Cardiac muscle cell (in vitro differentiated cells and primary cell): ENCODE data around the gene ZNRF3. TPM values are rescaled to one million over a fixed set of nuclear protein-coding genes. Genes with fewer than 3 reads are reported as not detected.
A peak's percentile ranks its signal among the peaks of the same experiment; 100 is the strongest.

ENCODE experiments used
- DNase-seq, 2 donors: peaks; one replicate each; pipeline versions ENCODE4 v3.0.0 to v3.0.0-alpha.2; 2010 to 2017; ENCODE audit warnings: low read depth in 1 of 2, low spot score in 1 of 2
- H3K27ac ChIP-seq: fragments of 200-600 bp; sonication (generic); 2 replicates; pipeline ENCODE4 v1.5.1; 2016
- H3K27me3 ChIP-seq: fragments of 200-600 bp; sonication (generic); 2 replicates; pipeline ENCODE4 v1.6.0; 2016; ENCODE audit warnings: control low read depth
- H3K36me3 ChIP-seq: fragments of 200-600 bp; sonication (generic); 2 replicates; pipeline ENCODE4 v1.5.1; 2016; ENCODE audit warnings: control low read depth
- H3K4me1 ChIP-seq: fragments of 200-600 bp; sonication (generic); 2 replicates; pipeline ENCODE4 v1.8.1; 2017; ENCODE audit warnings: low read depth, mild to moderate bottlenecking, mixed run types
- H3K4me3 ChIP-seq: fragments of 200-600 bp; sonication (generic); 2 replicates; pipeline ENCODE4 v1.5.1; 2016; ENCODE audit warnings: mild to moderate bottlenecking
- H3K9me3 ChIP-seq: fragments of 200-600 bp; sonication (generic); 2 replicates; pipeline ENCODE4 v1.5.1; 2017; ENCODE audit warnings: low read depth, mild to moderate bottlenecking, control low read depth
- polyA plus RNA-seq: library from polyadenylated mRNA; unstranded; fragments of >200 nt; fragmentation: Nextera tagmentation; extraction: Ambion mirVana; gene quantifications from 2 replicates; pipeline ENCODE4 v1.2.1, GENCODE V29; 2016
- total RNA-seq: library from RNA; depleted of rRNA; stranded (reverse); fragments of >200 nt; gene quantifications from 2 replicates; pipeline ENCODE4 v1.2.3, GENCODE V29; 2016
- TF ChIP-seq, protein P1 (sequence below): IDR thresholded peaks from 2 replicates; pipeline ENCODE4 v1.5.1; 2012; ENCODE audit warnings: low read depth, mild to moderate bottlenecking, low read length

Gene ZNRF3
- total and polyA plus RNA-seq, 2 experiments from 2014 or later: 23.8 to 40.4 TPM

DNA sequence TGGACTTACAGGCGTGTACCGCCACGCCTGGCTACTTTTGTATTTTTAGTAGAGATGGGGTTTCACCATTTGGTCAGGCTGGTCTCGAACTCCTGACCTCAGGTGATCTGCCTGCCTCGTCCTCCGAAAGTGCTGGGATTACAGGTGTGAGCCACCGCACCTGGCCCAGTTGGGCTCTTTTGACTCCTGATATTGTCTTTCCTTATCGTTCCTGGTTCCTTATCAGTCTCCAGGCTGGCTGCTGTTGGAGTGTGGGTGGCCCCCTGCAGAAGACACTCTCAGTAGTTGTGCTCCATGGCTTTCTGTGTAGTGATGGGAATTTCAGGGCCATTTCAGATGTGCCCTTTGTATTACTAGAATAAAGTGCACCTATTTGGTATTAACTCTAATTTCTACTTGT lies 123.0 kb downstream of the ZNRF3 start:
- peaks cover 78% of the 10 kb centered on the region for H3K4me1 ChIP-seq
- H3K36me3 ChIP-seq: no peaks in the 10 kb centered on the region
- TF ChIP-seq, protein P1, sequence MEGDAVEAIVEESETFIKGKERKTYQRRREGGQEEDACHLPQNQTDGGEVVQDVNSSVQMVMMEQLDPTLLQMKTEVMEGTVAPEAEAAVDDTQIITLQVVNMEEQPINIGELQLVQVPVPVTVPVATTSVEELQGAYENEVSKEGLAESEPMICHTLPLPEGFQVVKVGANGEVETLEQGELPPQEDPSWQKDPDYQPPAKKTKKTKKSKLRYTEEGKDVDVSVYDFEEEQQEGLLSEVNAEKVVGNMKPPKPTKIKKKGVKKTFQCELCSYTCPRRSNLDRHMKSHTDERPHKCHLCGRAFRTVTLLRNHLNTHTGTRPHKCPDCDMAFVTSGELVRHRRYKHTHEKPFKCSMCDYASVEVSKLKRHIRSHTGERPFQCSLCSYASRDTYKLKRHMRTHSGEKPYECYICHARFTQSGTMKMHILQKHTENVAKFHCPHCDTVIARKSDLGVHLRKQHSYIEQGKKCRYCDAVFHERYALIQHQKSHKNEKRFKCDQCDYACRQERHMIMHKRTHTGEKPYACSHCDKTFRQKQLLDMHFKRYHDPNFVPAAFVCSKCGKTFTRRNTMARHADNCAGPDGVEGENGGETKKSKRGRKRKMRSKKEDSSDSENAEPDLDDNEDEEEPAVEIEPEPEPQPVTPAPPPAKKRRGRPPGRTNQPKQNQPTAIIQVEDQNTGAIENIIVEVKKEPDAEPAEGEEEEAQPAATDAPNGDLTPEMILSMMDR: no peak
- H3K27ac ChIP-seq: peak overlapping the region; percentile 86
- DNase-seq: no peak
- no peak overlapping the region for H3K4me3 ChIP-seq
- no peaks in the 10 kb centered on the region for H3K27me3 ChIP-seq
- H3K9me3 ChIP-seq: no peaks in the 10 kb centered on the region

DNA sequence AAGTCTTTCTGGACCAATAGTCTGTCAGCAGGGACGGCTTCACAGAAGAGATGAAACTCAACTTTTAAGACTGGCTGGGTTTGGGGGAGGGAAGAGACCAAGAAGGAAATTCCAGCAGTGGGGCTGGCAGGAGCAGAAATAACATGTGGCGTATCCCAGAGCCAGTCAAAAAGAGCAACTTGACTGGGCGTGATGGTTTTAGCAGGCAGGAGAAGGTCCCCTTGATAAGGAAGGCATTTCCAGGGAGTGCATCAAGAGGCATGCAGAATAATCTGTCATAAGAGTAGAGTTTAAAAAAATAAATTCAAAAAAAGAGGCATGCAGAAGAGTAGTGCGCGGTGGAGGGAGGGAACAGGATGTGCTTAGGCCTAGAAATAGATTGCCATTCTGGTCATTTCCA lies 125.8 kb downstream of the ZNRF3 start:
- Histone ChIP-seq H3K4me3 (no peak overlapping the region), H3K27me3 (no peaks in the 10 kb centered on the region), H3K27ac (peak overlapping the region; percentile 86), H3K9me3 (no peaks in the 10 kb centered on the region), H3K36me3 (no peaks in the 10 kb centered on the region), H3K4me1 (peaks cover 73% of the 10 kb centered on the region)
- TF ChIP-seq, protein P1: no peak
- DNase-seq: peak; percentile 42 to 81

DNA sequence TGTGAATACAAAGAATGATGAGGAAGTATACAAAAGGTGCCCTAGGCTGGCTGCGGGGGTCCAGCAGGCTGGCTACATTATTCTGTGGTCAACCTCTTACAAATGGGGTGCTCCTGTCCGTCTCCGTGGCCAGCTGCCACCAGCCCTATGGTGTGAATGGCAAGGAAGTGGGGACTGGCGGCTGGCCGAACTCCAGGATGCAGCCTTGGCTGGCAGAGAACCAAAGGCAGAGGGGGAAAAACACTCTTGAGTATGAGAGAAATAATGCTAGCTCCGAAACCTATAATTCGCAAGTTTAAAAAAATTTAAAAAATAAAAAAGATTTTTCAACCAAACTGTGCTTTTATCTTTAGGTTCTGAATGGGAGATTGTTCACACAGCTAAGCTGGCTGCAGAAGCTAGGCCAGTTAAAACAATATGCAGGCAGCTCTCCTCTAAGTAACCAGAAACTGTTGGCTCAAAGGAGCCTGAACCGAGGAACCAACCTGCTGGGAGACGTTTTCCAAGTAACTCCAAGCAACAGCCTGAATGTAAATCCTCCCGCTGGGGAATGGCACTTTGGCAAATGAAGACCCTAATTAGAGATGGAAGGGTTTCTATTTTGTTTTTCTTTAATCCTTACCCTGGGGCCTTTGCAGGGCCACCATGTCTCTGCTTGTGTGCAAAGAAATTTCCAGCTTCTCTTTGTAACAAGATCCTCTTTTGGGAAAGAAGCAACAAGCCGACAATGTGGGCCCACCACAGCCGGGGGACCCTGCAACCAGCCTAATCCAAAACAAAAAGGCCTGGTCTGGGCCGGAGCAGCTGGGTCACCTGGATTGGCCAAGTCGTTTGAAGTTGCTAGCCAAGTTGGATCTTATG lies 128.1 kb downstream of the ZNRF3 start:
- DNase-seq: no peak
- H3K27ac ChIP-seq: peak overlapping the region; percentile 64

DNA sequence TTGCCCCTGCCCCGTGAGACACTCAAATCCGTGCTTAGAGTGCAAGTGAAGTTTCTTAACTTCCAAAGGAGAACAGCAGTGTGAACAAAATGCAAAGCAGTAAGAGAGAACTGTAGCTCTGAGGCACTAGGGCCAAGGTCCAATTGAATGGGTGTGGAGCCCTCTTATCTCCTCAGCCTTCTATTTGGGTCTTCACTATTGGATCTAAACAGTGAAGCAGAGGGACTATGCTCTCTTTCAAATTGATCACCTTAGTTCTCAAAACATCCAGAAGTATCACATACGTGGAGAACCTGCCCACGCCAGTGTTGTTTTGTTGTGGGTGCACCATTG lies 128.7 kb downstream of the ZNRF3 start:
- Histone ChIP-seq H3K27ac (peak overlapping the region; percentile 64), H3K36me3 (no peaks in the 10 kb centered on the region), H3K4me3 (no peak overlapping the region)

More for the DNA sequence above, 128.1 kb downstream of the ZNRF3 start:
- TF ChIP-seq, protein P1: no peak
- no peaks in the 10 kb centered on the region for H3K27me3 ChIP-seq
- H3K4me1 ChIP-seq: peaks cover 78% of the 10 kb centered on the region
- no peaks in the 10 kb centered on the region for H3K36me3 ChIP-seq
- H3K9me3 ChIP-seq: no peaks in the 10 kb centered on the region
- no peak overlapping the region for H3K4me3 ChIP-seq

DNA sequence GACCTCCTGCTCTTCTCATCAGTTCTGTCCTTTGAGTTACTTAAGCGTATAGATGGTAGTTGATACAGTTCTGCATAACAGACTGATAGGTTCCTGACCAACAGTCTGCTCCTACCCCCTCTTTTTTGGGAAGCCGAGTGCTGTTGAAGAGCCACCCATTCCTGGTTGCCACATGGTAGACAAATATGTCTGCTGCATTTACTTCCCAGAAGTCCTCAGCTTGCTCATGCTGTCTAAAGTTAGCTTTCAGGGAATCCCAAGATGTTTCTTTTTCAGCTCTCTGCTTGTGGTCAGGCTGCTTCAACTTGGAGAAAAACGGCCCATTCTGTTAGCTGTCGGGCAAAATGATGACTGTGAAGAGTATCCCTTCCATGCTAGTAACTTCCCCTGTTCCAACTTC lies 129.6 kb downstream of the ZNRF3 start:
- Histone ChIP-seq H3K4me3 (no peak overlapping the region), H3K36me3 (no peaks in the 10 kb centered on the region), H3K27me3 (no peaks in the 10 kb centered on the region), H3K4me1 (peaks cover 80% of the 10 kb centered on the region), H3K9me3 (no peaks in the 10 kb centered on the region), H3K27ac (peak overlapping the region; percentile 84)
- TF ChIP-seq, protein P1: no peak
- no peak for DNase-seq

More for the DNA sequence above, 128.7 kb downstream of the ZNRF3 start:
- H3K9me3 ChIP-seq: no peaks in the 10 kb centered on the region
- H3K27me3 ChIP-seq: no peaks in the 10 kb centered on the region
- H3K4me1 ChIP-seq: peaks cover 78% of the 10 kb centered on the region
- DNase-seq: no peak
- TF ChIP-seq, protein P1: no peak
